Uterus (tissue), 2 donors: ENCODE results near the gene SLC2A9.
A peak's percentile ranks its signal among the peaks of the same experiment; 100 is the strongest.

Experiments used
- CTCF ChIP-seq, 4 experiments: fragments of 200-600 bp in 2 of 4; fragments of 450-650 bp in 2 of 4; sonication (generic) in 2 of 4; IDR thresholded peaks; one replicate each; pipeline ENCODE4 v1.5.1; 2016 to 2019; ENCODE audit warnings: antibody characterized with exemption in 4 of 4, mild to moderate bottlenecking in 2 of 4, moderate library complexity in 1 of 4
- POLR2A ChIP-seq, 2 donors: fragments of 450-650 bp; IDR thresholded peaks; one replicate each; pipeline ENCODE4 v1.6.1; 2016; ENCODE audit warnings: antibody characterized with exemption in 2 of 2, mild to moderate bottlenecking in 1 of 2, moderate library complexity in 1 of 2

- TF ChIP-seq CTCF (IDR thresholded peaks at IDR 0.05) (peak; percentile 41 to 67 (median 60)), POLR2A (IDR thresholded peaks at IDR 0.05) (no peak)
Observed at GRCh38 chr4:10063544-10064300, 42.4 kb upstream of the SLC2A9 start.
